MM.1S (cell line): ENCODE data around the gene DCP1A.
"Not testable (repeated sequence)": the region's sequence is repeated elsewhere in the genome, so short reads cannot be mapped to it uniquely, and the experiment has no call there.

Experiments
- DNase-seq: peaks from one replicate; pipeline ENCODE4 v3.0.0-alpha.2; 2015
- H2AFZ ChIP-seq: fragments of 300-600 bp; sonication (generic); 2 replicates; pipeline ENCODE4 v1.6.0; 2016; ENCODE audit warnings: antibody characterized with exemption, low read length
- H3F3A ChIP-seq: fragments of 300-600 bp; sonication (generic); 2 replicates; pipeline ENCODE4 v1.6.1; 2016; ENCODE audit warnings: mild to moderate bottlenecking, antibody characterized with exemption, low read length, moderate library complexity, mixed read lengths; ENCODE audit not compliant: insufficient read depth
- H3K27ac ChIP-seq: fragments of 300-600 bp; sonication (generic); 2 replicates; pipeline ENCODE4 v1.5.1; 2016; ENCODE audit warnings: mild to moderate bottlenecking, low read length
- H3K27me3 ChIP-seq: fragments of 300-600 bp; sonication (generic); replicated peaks from 2 replicates; pipeline ENCODE4 v1.6.0; 2016; ENCODE audit warnings: low read length; ENCODE audit not compliant: insufficient read depth
- H3K36me3 ChIP-seq: fragments of 300-600 bp; sonication (generic); replicated peaks from 2 replicates; pipeline ENCODE4 v1.6.1; 2016; ENCODE audit warnings: mild to moderate bottlenecking, low read length, mixed read lengths; ENCODE audit not compliant: insufficient read depth
- H3K4me1 ChIP-seq: fragments of 300-600 bp; sonication (generic); 2 replicates; pipeline ENCODE4 v1.6.1; 2016; ENCODE audit warnings: low read length, mixed read lengths
- H3K4me2 ChIP-seq: fragments of 300-600 bp; sonication (generic); 2 replicates; pipeline ENCODE4 v1.6.0; 2016; ENCODE audit warnings: low read depth, low read length
- H3K4me3 ChIP-seq: fragments of 300-600 bp; sonication (generic); 2 replicates; pipeline ENCODE4 v1.5.1; 2016; ENCODE audit warnings: low read length, mixed read lengths
- H3K79me2 ChIP-seq: fragments of 300-600 bp; sonication (generic); 2 replicates; pipeline ENCODE4 v1.6.1; 2016; ENCODE audit warnings: mixed run types, low read length, mixed read lengths
- H3K9ac ChIP-seq: fragments of 300-600 bp; sonication (generic); 2 replicates; pipeline ENCODE4 v1.6.1; 2016; ENCODE audit warnings: low read length, mixed read lengths
- H3K9me2 ChIP-seq: fragments of 300-600 bp; sonication (generic); replicated peaks from 2 replicates; pipeline ENCODE4 v1.6.1; 2016; ENCODE audit warnings: mild to moderate bottlenecking, low read length, mixed read lengths; ENCODE audit not compliant: insufficient read depth
- H3K9me3 ChIP-seq: fragments of 300-600 bp; sonication (generic); replicated peaks from 2 replicates; pipeline ENCODE4 v1.6.1; 2016; ENCODE audit warnings: mild to moderate bottlenecking, low read length, mixed read lengths; ENCODE audit not compliant: insufficient read depth
- H4K20me1 ChIP-seq: fragments of 300-600 bp; sonication (generic); 2 replicates; pipeline ENCODE4 v1.6.1; 2016; ENCODE audit warnings: mild to moderate bottlenecking, low read length, moderate library complexity, mixed read lengths; ENCODE audit not compliant: insufficient read depth
- EZH2 ChIP-seq: fragments of 300-600 bp; sonication (generic); optimal IDR thresholded peaks from 2 replicates; pipeline ENCODE3; 2017; ENCODE audit warnings: low read depth, mild to moderate bottlenecking, antibody characterized with exemption, low read length, mixed read lengths
- EZH2phosphoT487 ChIP-seq: fragments of 300-600 bp; sonication (generic); IDR thresholded peaks from 2 replicates; pipeline ENCODE4 v1.6.1; 2018; ENCODE audit warnings: antibody characterized with exemption, low read length
- TF ChIP-seq, protein P1 (sequence below): fragments of 300-600 bp; sonication (generic); IDR thresholded peaks from 2 replicates; pipeline ENCODE4 v1.5.1; 2016; ENCODE audit warnings: antibody characterized with exemption, low read length, mixed read lengths

The DCP1A gene

DNA sequence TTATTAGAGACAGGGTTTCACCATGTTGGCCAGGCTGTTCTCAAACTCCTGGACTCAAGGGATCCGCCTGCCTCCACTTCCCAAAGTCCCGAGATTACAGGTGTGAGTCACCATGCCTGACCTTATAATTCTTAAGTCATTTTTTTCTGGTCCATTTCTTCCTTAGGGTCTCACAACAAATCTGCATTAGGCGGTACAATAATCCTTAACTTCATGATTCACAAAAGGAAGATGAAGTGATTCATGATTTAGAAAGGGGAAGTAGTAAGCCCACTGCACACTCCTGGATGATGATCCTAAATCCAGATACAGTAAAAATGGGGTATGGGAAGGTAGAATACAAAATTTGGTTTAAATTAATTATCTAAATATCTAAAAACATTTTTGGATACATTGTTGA is 46.5 kb downstream of the DCP1A start:
- no peak for DNase-seq
- no peaks in the 10 kb centered on the region for H3K4me1 ChIP-seq

DNA sequence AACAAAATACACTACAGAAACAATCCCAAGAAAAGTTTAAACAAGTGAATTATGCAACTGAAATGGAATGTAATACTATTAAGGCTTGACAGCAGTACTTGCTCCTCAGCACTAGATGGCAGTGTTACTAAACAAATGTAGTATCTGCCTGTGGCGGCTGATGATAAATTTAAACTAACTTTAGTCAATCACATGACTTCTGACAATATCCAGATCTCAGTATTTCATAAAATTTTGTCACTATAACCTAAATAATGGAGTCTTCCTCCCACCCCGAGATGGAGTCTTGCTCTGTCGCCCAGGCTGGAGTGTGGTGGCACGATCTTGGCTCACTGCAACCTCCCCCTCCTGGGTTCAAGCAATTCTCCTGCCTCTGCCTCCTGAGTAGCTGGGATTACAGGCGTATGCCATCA is 47.7 kb downstream of the DCP1A start:
- H3K36me3 ChIP-seq, H3F3A ChIP-seq, H3K79me2 ChIP-seq, H3K4me2 ChIP-seq, H3K9me3 ChIP-seq, H3K4me1 ChIP-seq, H2AFZ ChIP-seq, H3K4me3 ChIP-seq, H3K27ac ChIP-seq, H3K9ac ChIP-seq, H4K20me1 ChIP-seq, H3K27me3 ChIP-seq, H3K9me2 ChIP-seq: not testable (repeated sequence)
- TF ChIP-seq, protein P1, sequence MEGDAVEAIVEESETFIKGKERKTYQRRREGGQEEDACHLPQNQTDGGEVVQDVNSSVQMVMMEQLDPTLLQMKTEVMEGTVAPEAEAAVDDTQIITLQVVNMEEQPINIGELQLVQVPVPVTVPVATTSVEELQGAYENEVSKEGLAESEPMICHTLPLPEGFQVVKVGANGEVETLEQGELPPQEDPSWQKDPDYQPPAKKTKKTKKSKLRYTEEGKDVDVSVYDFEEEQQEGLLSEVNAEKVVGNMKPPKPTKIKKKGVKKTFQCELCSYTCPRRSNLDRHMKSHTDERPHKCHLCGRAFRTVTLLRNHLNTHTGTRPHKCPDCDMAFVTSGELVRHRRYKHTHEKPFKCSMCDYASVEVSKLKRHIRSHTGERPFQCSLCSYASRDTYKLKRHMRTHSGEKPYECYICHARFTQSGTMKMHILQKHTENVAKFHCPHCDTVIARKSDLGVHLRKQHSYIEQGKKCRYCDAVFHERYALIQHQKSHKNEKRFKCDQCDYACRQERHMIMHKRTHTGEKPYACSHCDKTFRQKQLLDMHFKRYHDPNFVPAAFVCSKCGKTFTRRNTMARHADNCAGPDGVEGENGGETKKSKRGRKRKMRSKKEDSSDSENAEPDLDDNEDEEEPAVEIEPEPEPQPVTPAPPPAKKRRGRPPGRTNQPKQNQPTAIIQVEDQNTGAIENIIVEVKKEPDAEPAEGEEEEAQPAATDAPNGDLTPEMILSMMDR, result peak; percentile 79
- peak; percentile 61 for DNase-seq

More for the DNA sequence above, 46.5 kb downstream of the DCP1A start:
- H3K9ac ChIP-seq, result no peak overlapping the region
- no peaks in the 10 kb centered on the region for H3K9me3 ChIP-seq
- no peaks in the 10 kb centered on the region for H3K27me3 ChIP-seq
- no peak overlapping the region for H3K4me2 ChIP-seq
- H3F3A ChIP-seq, result no peaks in the 10 kb centered on the region
- TF ChIP-seq, protein P1, result no peak
- TF ChIP-seq EZH2phosphoT487 (no peak), EZH2 (no peak)
- no peaks in the 10 kb centered on the region for H4K20me1 ChIP-seq
- no peak overlapping the region for H3K27ac ChIP-seq
- no peak overlapping the region for H3K4me3 ChIP-seq
- H3K9me2 ChIP-seq, result no peaks in the 10 kb centered on the region
- H3K36me3 ChIP-seq, result peaks cover 3% of the 10 kb centered on the region; the same call in 1 of the 2 replicates
- no peak overlapping the region for H2AFZ ChIP-seq
- no peaks in the 10 kb centered on the region for H3K79me2 ChIP-seq

GRCh38 chr3:53295410-53295809 is 51.9 kb downstream of the DCP1A start:
- H3F3A ChIP-seq, result no peaks in the 10 kb centered on the region
- no peaks in the 10 kb centered on the region for H3K27me3 ChIP-seq
- no peaks in the 10 kb centered on the region for H3K4me1 ChIP-seq
- H3K4me2 ChIP-seq, result no peak overlapping the region
- no peak overlapping the region for H3K27ac ChIP-seq
- no peak for DNase-seq
- H3K9ac ChIP-seq, result no peak overlapping the region
- H2AFZ ChIP-seq, result no peak overlapping the region
- no peaks in the 10 kb centered on the region for H3K79me2 ChIP-seq
- no peaks in the 10 kb centered on the region for H3K9me2 ChIP-seq
- no peaks in the 10 kb centered on the region for H3K9me3 ChIP-seq
- no peaks in the 10 kb centered on the region for H3K36me3 ChIP-seq
- H3K4me3 ChIP-seq, result no peak overlapping the region
- TF ChIP-seq, protein P1, result no peak
- no peak for TF ChIP-seq EZH2phosphoT487
- TF ChIP-seq EZH2, result no peak
- H4K20me1 ChIP-seq, result no peaks in the 10 kb centered on the region

GRCh38 chr3:53293867-53294266 is 53.5 kb downstream of the DCP1A start:
- Histone ChIP-seq H3K36me3 (no peaks in the 10 kb centered on the region), H3K9me3 (no peaks in the 10 kb centered on the region), H3K9ac (no peak overlapping the region), H3K79me2 (no peaks in the 10 kb centered on the region), H3K27ac (no peak overlapping the region), H3K4me3 (no peak overlapping the region), H2AFZ (no peak overlapping the region), H3K4me1 (no peaks in the 10 kb centered on the region), H4K20me1 (no peaks in the 10 kb centered on the region), H3K4me2 (no peak overlapping the region), H3K9me2 (no peaks in the 10 kb centered on the region), H3K27me3 (no peaks in the 10 kb centered on the region), H3F3A (no peaks in the 10 kb centered on the region)
- no peak for DNase-seq
- no peak for TF ChIP-seq EZH2phosphoT487
- TF ChIP-seq, protein P1, result no peak
- TF ChIP-seq EZH2, result no peak
